Stimulated activated CD4-positive, alpha-beta T cell treated with anti-CD3 and anti-CD28 coated beads, Interleukin-1b, Interleukin-23, amount 100 ng/mL, for 1 hour (primary cell): ENCODE measurements around the gene PARL.
"Not testable (repeated sequence)": the region's sequence is repeated elsewhere in the genome, so short reads cannot be mapped to it uniquely, and the experiment has no call there.

ENCODE experiments used
- DNase-seq, 2 donors: peaks; one replicate each; pipeline ENCODE4 v3.0.0-alpha.2; 2020; ENCODE audit warnings: low read depth in 2 of 2

The PARL gene

GRCh38 chr3:183904833-183905780, 20.4 kb upstream of the PARL start:
- DNase-seq: no peak

GRCh38 chr3:183898028-183898431, 13.3 kb upstream of the PARL start:
- DNase-seq: no peak

GRCh38 chr3:183897606-183898005, 12.9 kb upstream of the PARL start:
- DNase-seq: no peak

GRCh38 chr3:183896610-183897009, 11.9 kb upstream of the PARL start:
- DNase-seq: no peak

GRCh38 chr3:183896184-183896583, 11.5 kb upstream of the PARL start:
- no peak for DNase-seq

GRCh38 chr3:183895774-183896173, 11.1 kb upstream of the PARL start:
- DNase-seq: no peak

GRCh38 chr3:183895296-183895695, 10.6 kb upstream of the PARL start:
- no peak for DNase-seq

GRCh38 chr3:183892610-183893214, 8.0 kb upstream of the PARL start:
- DNase-seq: no peak

- no peak for DNase-seq
Observed at GRCh38 chr3:183885766-183886165, 1.1 kb upstream of the PARL start.

GRCh38 chr3:183884097-183884426, 618 bp downstream of the PARL start:
- DNase-seq: no peak

GRCh38 chr3:183883291-183884096, 1.2 kb downstream of the PARL start:
- DNase-seq: no peak

- DNase-seq: no peak
Observed at GRCh38 chr3:183880121-183880520, 4.6 kb downstream of the PARL start.

GRCh38 chr3:183879243-183879642, 5.4 kb downstream of the PARL start:
- no peak for DNase-seq

- no peak for DNase-seq
Observed at GRCh38 chr3:183878071-183878470, 6.6 kb downstream of the PARL start.

GRCh38 chr3:183877227-183877626, 7.5 kb downstream of the PARL start:
- DNase-seq: not testable (repeated sequence)

- no peak for DNase-seq
Observed at GRCh38 chr3:183875411-183875810, 9.3 kb downstream of the PARL start.

- DNase-seq: no peak
Observed at GRCh38 chr3:183873914-183874313, 10.8 kb downstream of the PARL start.

- no peak for DNase-seq
Observed at GRCh38 chr3:183871541-183871940, 13.1 kb downstream of the PARL start.

GRCh38 chr3:183870563-183870962, 14.1 kb downstream of the PARL start:
- DNase-seq: no peak

GRCh38 chr3:183868796-183869195, 15.9 kb downstream of the PARL start:
- DNase-seq: no peak

GRCh38 chr3:183862610-183863009, 22.1 kb downstream of the PARL start:
- DNase-seq: no peak

- no peak for DNase-seq
Observed at GRCh38 chr3:183857863-183858262, 26.8 kb downstream of the PARL start.
